A549 (cell line): ENCODE data around the gene PTPRCAP. TPM values are rescaled to one million over a fixed set of nuclear protein-coding genes. Genes with fewer than 3 reads are reported as not detected.
A peak's percentile ranks its signal among the peaks of the same experiment; 100 is the strongest.
"Not testable (repeated sequence)": the region's sequence is repeated elsewhere in the genome, so short reads cannot be mapped to it uniquely, and the experiment has no call there.

Experiments used
- ATAC-seq, 2 experiments: fragments of 200-7000 bp in 1 of 2; fragments of >200 bp in 1 of 2; cut with Nextera tagmentation in 1 of 2; cut with Tn5 transposase in 1 of 2; 3 replicates each; pipeline versions ENCODE4 v1.8.0 to v1.9.1; 2018 to 2020; ENCODE audit warnings: mild to moderate bottlenecking in 1 of 2, moderate library complexity in 1 of 2
- CTCF ChIA-PET: fragments of 300-600 bp; sonication (Branson Sonifier 250); formaldehyde crosslinking; extraction: SDS; loops from one replicate; lab custom pipeline; 2021; ENCODE audit warnings: antibody characterized with exemption, inconsistent platforms; lab: Yijun Ruan, JAX
- POLR2A ChIA-PET: fragments of 350-600 bp; formaldehyde crosslinking; extraction: SDS; loops from one replicate; lab custom pipeline; 2021; ENCODE audit warnings: antibody characterized with exemption, inconsistent platforms; lab: Yijun Ruan, JAX
- DNase-seq, 2 experiments: peaks; one replicate each; pipeline versions ENCODE4 v3.0.0 to v3.0.0-alpha.2; 2011 to 2016; ENCODE audit warnings: low read depth in 1 of 2, low spot score in 1 of 2
- FAIRE-seq: peaks from 2 replicates; lab custom pipeline; 2011; peaks lifted over from hg19 to GRCh38; lab: Jason Lieb, UNC
- H3K27ac ChIP-seq, 2 experiments: fragments of >200 bp; sonication (Bioruptor Twin); formaldehyde crosslinking; 3 replicates each; pipeline ENCODE4 v1.5.1; 2016 to 2017
- H3K4me1 ChIP-seq: fragments of >200 bp; sonication (Bioruptor Twin); formaldehyde crosslinking; 3 replicates; pipeline ENCODE4 v1.6.1; 2016
- H3K4me2 ChIP-seq: fragments of >200 bp; sonication (Bioruptor Twin); formaldehyde crosslinking; 3 replicates; pipeline ENCODE4 v1.6.1; 2016
- H3K4me3 ChIP-seq: fragments of >200 bp; sonication (Bioruptor Twin); formaldehyde crosslinking; 3 replicates; pipeline ENCODE4 v1.5.1; 2016
- H3K9me3 ChIP-seq: fragments of >200 bp; sonication (Bioruptor Twin); formaldehyde crosslinking; 3 replicates; pipeline ENCODE4 v1.6.1; 2016
- BCL3 ChIP-seq: fragments of >200 bp; sonication (Bioruptor Twin); formaldehyde crosslinking; IDR thresholded peaks from 3 replicates; pipeline ENCODE4 v1.6.1; 2016
- BHLHE40 ChIP-seq: IDR thresholded peaks from 2 replicates; pipeline ENCODE4 v1.6.1; 2012; ENCODE audit warnings: low read depth, low read length, inconsistent platforms
- CBX2 ChIP-seq: fragments of 200-600 bp; sonication (generic); IDR thresholded peaks from 2 replicates; pipeline ENCODE4 v1.6.1; 2016; ENCODE audit warnings: low read depth, mild to moderate bottlenecking, borderline replicate concordance
- CEBPB ChIP-seq, 2 experiments: fragments of >200 bp in 1 of 2; sonication (Bioruptor Twin) in 1 of 2; formaldehyde crosslinking in 1 of 2; IDR thresholded peaks; 2 replicates each; pipeline ENCODE4 v1.6.1; 2012 to 2016
- CHD2 ChIP-seq: fragments of 150-350 bp; IDR thresholded peaks from 2 replicates; pipeline ENCODE4 v1.6.1; 2014; ENCODE audit warnings: low read length; ENCODE audit not compliant: partially characterized antibody
- ELK1 ChIP-seq: fragments of 150-350 bp; IDR thresholded peaks from 2 replicates; pipeline ENCODE4 v1.6.1; 2014; ENCODE audit warnings: low read depth, mild to moderate bottlenecking, low read length
- EP300 ChIP-seq, 2 experiments: fragments of >200 bp; sonication (Bioruptor Twin); formaldehyde crosslinking; IDR thresholded peaks; 2 replicates in 1 of 2; 3 replicates in 1 of 2; pipeline ENCODE4 v1.6.1; 2016 to 2017
- ESRRA ChIP-seq: fragments of 150-350 bp; IDR thresholded peaks from 2 replicates; pipeline ENCODE4 v1.6.1; 2014; ENCODE audit warnings: mild to moderate bottlenecking, low read length, borderline replicate concordance
- FOSL2 ChIP-seq, 2 experiments: fragments of 450-650 bp in 1 of 2; fragments of >200 bp in 1 of 2; sonication (Bioruptor Twin) in 1 of 2; formaldehyde crosslinking; IDR thresholded peaks; 2 replicates each; pipeline versions ENCODE4 v1.5.0 to v1.6.1; 2016 to 2020; ENCODE audit warnings: mild to moderate bottlenecking in 1 of 2, moderate library complexity in 1 of 2
- GATA3 ChIP-seq: IDR thresholded peaks from 2 replicates; pipeline ENCODE4 v1.6.1; 2012; ENCODE audit warnings: borderline replicate concordance
- HEYL ChIP-seq: fragments of 250-450 bp; sonication (Bioruptor Pico); IDR thresholded peaks from 2 replicates; pipeline ENCODE4 v1.8.0; 2021; ENCODE audit warnings: mild to moderate bottlenecking, moderate library complexity
- HMGXB4 ChIP-seq: fragments of 250-450 bp; sonication (Bioruptor Pico); IDR thresholded peaks from 2 replicates; pipeline ENCODE4 v1.5.0; 2021; ENCODE audit warnings: mild to moderate bottlenecking, moderate library complexity, borderline replicate concordance
- HOXB13 ChIP-seq: fragments of 250-450 bp; sonication (Bioruptor Pico); IDR thresholded peaks from 2 replicates; pipeline ENCODE4 v1.5.0; 2020; ENCODE audit warnings: low read depth, mild to moderate bottlenecking, moderate library complexity
- KDM5A ChIP-seq: fragments of 200-600 bp; sonication (generic); IDR thresholded peaks from 2 replicates; pipeline ENCODE4 v1.6.1; 2016; ENCODE audit warnings: antibody characterized with exemption, mild to moderate bottlenecking
- MAFK ChIP-seq: fragments of 450-650 bp; IDR thresholded peaks from 2 replicates; pipeline ENCODE4 v1.6.1; 2014; ENCODE audit not compliant: partially characterized antibody
- MAX ChIP-seq: IDR thresholded peaks from 2 replicates; pipeline ENCODE4 v1.6.1; 2012
- MAZ ChIP-seq: fragments of 150-350 bp; IDR thresholded peaks from 2 replicates; pipeline ENCODE4 v1.6.1; 2014; ENCODE audit warnings: antibody characterized with exemption, low read depth, low read length, borderline replicate concordance
- MYC ChIP-seq: IDR thresholded peaks from 2 replicates; pipeline ENCODE4 v1.6.1; 2012; ENCODE audit warnings: mild to moderate bottlenecking, inconsistent platforms, low read length, improper control_type of control experiment, borderline replicate concordance
- NFE2L2 ChIP-seq: fragments of 150-350 bp; conservative IDR thresholded peaks from 2 replicates; pipeline ENCODE4 v1.6.1; 2014; ENCODE audit warnings: low read length
- PHF8 ChIP-seq: fragments of 200-600 bp; sonication (generic); IDR thresholded peaks from 2 replicates; pipeline ENCODE4 v1.6.1; 2016; ENCODE audit warnings: low read depth, mild to moderate bottlenecking, antibody characterized with exemption, moderate library complexity, borderline replicate concordance
- POLR2A ChIP-seq: IDR thresholded peaks from 2 replicates; pipeline ENCODE4 v1.6.1; 2012; ENCODE audit warnings: mild to moderate bottlenecking, low read length
- RAD21 ChIP-seq, 2 experiments: fragments of >200 bp in 1 of 2; sonication (Bioruptor Twin) in 1 of 2; formaldehyde crosslinking in 1 of 2; IDR thresholded peaks in 1 of 2; conservative IDR thresholded peaks in 1 of 2; 2 replicates in 1 of 2; 3 replicates in 1 of 2; pipeline ENCODE4 v1.6.1; 2012 to 2018; ENCODE audit warnings: inconsistent platforms in 1 of 2
- REST ChIP-seq: fragments of 200-600 bp; sonication (generic); IDR thresholded peaks from 2 replicates; pipeline ENCODE4 v1.6.1; 2016; ENCODE audit warnings: antibody characterized with exemption, mild to moderate bottlenecking, moderate library complexity
- RFX5 ChIP-seq: fragments of 450-650 bp; IDR thresholded peaks from 2 replicates; pipeline ENCODE4 v1.7.1; 2014; ENCODE audit warnings: antibody characterized with exemption, mild to moderate bottlenecking, moderate library complexity
- SMC3 ChIP-seq: fragments of >200 bp; sonication (Bioruptor Twin); formaldehyde crosslinking; IDR thresholded peaks from 3 replicates; pipeline ENCODE4 v1.6.1; 2018; ENCODE audit warnings: inconsistent platforms
- USF2 ChIP-seq: fragments of 450-650 bp; IDR thresholded peaks from 2 replicates; pipeline ENCODE4 v1.6.1; 2014; ENCODE audit warnings: antibody characterized with exemption
- ZC3H11A ChIP-seq: fragments of 450-650 bp; IDR thresholded peaks from 2 replicates; pipeline ENCODE4 v1.6.1; 2014; ENCODE audit warnings: antibody characterized with exemption, mild to moderate bottlenecking
- ZFP36 ChIP-seq: fragments of 450-650 bp; IDR thresholded peaks from 2 replicates; pipeline ENCODE4 v1.6.1; 2014; ENCODE audit warnings: borderline replicate concordance; ENCODE audit not compliant: partially characterized antibody
- ZNF302 ChIP-seq: fragments of 250-450 bp; sonication (Bioruptor Pico); IDR thresholded peaks from 2 replicates; pipeline ENCODE4 v1.9.0; 2021; ENCODE audit warnings: inconsistent platforms, mild to moderate bottlenecking, moderate library complexity
- WGBS: methylation state at CpG from one replicate; pipeline ENCODE4 v1.1.6; 2017; ENCODE audit errors: missing lambda C conversion rate; 5-methylcytosine and 5-hydroxymethylcytosine counted together
- polyA plus RNA-seq, 4 experiments: library from polyadenylated mRNA; depleted of rRNA in 3 of 4; stranded (reverse); fragments of >200 nt; fragmentation: RNase III in 1 of 4; extraction: RNeasy Plus Mini Kit Qiagen cat#74134 plus additional on column Dnase treatment in 1 of 4; gene quantifications; 2 replicates in 3 of 4; 3 replicates in 1 of 4; pipeline ENCODE4 v1.2.3, GENCODE V29; 2011 to 2017

Gene PTPRCAP
- polyA plus RNA-seq, 2 of the 4 experiments (the other 2 are of a cell fraction) = 0.34 to 0.56 TPM

GRCh38 chr11:67428052-67429001 is 9.2 kb downstream of the PTPRCAP start, which contains the start of gene RPS6KB2 (continued):
- TF ChIP-seq HMGXB4 (CRISPR knock-in tag) = no peak
- no peak for TF ChIP-seq RAD21 (conservative IDR thresholded peaks at IDR 0.05 in 1 of 2, IDR thresholded peaks at IDR 0.05 in 1 of 2)
- 0 out of 2 replicates have a peak, but pooled peaks have one; percentile 39 for TF ChIP-seq MYC
- TF ChIP-seq MAZ = 0 out of 2 replicates have a peak, but pooled peaks have one; percentile 71
- no peak for TF ChIP-seq GATA3
- TF ChIP-seq ESRRA = no peak
- TF ChIP-seq POLR2A = peak; percentile 82
- TF ChIP-seq KDM5A = peak; percentile 88
- TF ChIP-seq USF2 = no peak
- TF ChIP-seq NFE2L2 = no peak
- TF ChIP-seq EP300 (IDR thresholded peaks at IDR 0.05) = no peak
- no peak for TF ChIP-seq CHD2
- TF ChIP-seq SMC3 = no peak; the same call in 2 of the 3 replicates
- no peak for TF ChIP-seq FOSL2 (IDR thresholded peaks at IDR 0.05)
- 0 out of 2 replicates have a peak, but pooled peaks have one; percentile 24 for TF ChIP-seq FOSL2 (CRISPR knock-in tag; IDR thresholded peaks at IDR 0.05)
- TF ChIP-seq HEYL (CRISPR knock-in tag) = no peak
- TF ChIP-seq CBX2 = no peak
- peak; percentile 32 to 76; a peak in 2 of 4 replicates for TF ChIP-seq CEBPB (IDR thresholded peaks at IDR 0.05)
- TF ChIP-seq MAX = peak; percentile 78
- 0 out of 3 replicates have a peak, but pooled peaks have one; percentile 51 for TF ChIP-seq BCL3
- TF ChIP-seq BHLHE40 = no peak
- no peak for TF ChIP-seq ZNF302 (CRISPR knock-in tag)
- no peak; the same call in 1 of the 2 replicates for TF ChIP-seq RFX5
- no peak for TF ChIP-seq HOXB13 (CRISPR knock-in tag)
- peak; percentile 95 for TF ChIP-seq PHF8
- no peak for TF ChIP-seq MAFK
- no peak for TF ChIP-seq ZC3H11A
- TF ChIP-seq ZFP36 = no peak
- TF ChIP-seq REST = no peak; the same call in 1 of the 2 replicates
- TF ChIP-seq ELK1 = no peak

- CTCF ChIA-PET, H3K9me3 ChIP-seq, ATAC-seq, FAIRE-seq, DNase-seq: not testable (repeated sequence)
- Histone ChIP-seq H3K4me3 (peak overlapping the region; percentile 73), H3K27ac (peak overlapping the region; percentile 76 to 94), H3K4me1 (peaks cover 11% of the 10 kb centered on the region; the same call in 2 of the 3 replicates), H3K4me2 (peak overlapping the region; percentile 74)
- 73% methylated on average over 19 of the region's 19 CpGs for WGBS
- POLR2A ChIA-PET = interaction anchor here (1.1 to 1.2 kb wide), 2 partner anchors 26 to 38 kb away, joined by 3 to 4 read pairs; partner anchors contain the start of gene PPP1CA
These were observed 10.1 kb downstream of the PTPRCAP start for GRCh38 chr11:67427364-67427859.
